Activated CD8-positive, alpha-beta memory T cell treated with anti-CD3 and anti-CD28 coated beads for 24 hours (primary cell): ENCODE measurements around the gene ATP2C2.

Experiments used
- DNase-seq: peaks from one replicate; pipeline ENCODE4 v3.0.0-alpha.2; 2020

The ATP2C2 gene

DNA sequence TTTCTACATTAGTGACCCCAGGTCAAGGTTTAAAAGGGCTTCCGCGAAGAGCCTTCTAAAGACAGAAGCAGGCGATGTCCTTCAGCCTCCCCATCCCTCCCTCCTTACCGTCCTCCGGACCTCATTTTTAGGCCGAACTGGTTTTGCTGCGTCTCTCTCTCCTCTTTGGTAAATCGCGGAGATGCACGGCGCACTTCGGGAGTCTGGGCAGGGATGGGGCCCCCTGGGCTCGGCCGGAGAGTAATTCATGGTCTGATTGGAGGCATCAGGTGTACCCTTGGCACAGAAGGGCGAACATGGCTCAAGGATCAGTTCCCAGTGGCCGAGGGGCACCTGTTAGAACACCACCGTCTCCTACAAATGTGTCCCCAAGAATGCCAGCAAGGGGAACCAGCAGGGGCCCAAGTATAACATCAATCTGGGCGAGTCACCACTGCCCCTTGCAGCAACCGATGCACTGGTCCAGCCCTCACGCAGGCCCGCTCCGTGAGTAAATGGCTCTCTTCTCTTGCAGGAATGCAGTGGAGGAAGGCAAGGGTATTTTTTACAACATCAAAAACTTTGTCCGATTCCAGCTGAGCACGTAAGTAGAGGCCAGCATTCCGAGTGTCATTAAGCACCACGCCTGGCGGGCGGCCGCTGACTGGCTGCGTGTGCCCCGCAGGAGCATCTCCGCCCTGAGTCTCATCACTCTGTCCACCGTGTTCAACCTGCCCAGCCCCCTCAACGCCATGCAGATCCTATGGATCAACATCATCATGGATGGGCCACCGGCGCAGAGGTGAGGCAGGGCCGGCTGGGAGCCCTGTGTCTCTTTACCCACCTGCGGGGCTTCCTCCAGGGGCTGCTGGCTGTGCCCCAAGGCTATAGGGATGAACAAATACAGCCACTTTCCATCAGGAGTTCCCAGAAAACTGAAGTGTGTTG is 90.5 kb downstream of the ATP2C2 start:
- peak; percentile 43 for DNase-seq

DNA sequence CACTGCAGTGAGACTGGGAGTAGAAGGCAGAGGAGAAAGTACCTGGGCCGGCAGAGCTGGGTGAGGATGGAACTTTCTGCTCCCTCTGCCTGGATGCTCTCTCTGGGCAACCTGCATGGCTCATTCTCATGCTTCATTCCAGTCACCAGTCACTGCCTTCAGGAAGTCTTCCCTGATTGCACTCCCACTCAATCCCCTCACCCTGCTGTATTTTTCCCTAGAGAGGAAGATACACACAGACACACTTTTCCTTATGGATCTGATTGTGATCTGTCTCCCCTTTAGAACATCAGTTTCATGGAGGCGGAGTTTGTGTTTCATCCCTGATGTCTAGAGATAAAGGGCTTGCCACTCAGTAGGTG is 91.2 kb downstream of the ATP2C2 start:
- DNase-seq = no peak

GRCh38 chr16:84459941-84460405 is 91.6 kb downstream of the ATP2C2 start:
- peak; percentile 13 for DNase-seq

DNA sequence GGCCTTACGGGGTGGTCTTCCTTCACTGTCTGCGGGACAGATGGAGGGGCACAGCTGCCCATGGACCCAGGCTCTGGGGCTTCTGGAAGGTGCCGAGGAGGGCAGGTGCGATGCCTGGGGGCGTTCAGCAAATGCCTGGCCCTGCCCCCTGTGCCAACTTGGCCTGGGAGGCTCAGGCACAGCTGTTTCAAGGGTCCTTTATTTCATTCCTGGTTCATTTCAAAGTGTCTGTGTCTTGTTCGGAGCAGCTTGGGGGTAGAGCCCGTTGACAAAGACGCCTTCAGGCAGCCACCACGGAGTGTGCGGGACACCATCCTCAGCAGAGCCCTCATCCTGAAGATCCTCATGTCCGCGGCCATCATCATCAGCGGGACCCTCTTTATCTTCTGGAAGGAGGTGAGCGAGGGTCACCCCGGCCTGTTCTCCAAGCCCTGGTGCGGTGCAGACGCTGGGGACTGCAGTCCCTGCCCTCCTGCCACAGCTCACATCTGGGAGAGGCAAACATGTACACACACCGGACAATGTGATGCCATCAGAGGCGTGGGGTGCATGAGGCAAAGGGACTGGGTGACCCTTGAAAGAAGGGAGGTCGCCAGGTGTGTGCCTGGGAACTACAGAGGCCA is 92.2 kb downstream of the ATP2C2 start:
- peak; percentile 40 for DNase-seq

DNA sequence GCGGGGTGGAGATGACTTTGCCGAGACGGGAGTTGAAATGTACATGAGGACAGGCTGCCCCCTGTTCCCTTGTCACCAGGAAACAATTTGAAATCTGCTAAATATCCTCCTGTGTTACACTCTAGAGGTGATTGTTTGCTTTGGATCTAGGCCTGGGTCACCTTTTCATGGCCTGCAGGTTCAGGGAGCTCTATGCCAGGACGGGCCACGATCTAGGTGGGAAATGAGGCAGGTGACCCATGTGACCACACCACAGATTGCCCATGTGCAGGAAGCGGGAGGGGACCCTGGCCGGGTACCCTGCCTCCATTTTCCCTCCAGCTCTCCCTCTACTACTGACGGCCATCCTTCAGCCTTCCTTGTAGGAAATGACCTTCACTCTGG is 92.7 kb downstream of the ATP2C2 start:
- DNase-seq = no peak

DNA sequence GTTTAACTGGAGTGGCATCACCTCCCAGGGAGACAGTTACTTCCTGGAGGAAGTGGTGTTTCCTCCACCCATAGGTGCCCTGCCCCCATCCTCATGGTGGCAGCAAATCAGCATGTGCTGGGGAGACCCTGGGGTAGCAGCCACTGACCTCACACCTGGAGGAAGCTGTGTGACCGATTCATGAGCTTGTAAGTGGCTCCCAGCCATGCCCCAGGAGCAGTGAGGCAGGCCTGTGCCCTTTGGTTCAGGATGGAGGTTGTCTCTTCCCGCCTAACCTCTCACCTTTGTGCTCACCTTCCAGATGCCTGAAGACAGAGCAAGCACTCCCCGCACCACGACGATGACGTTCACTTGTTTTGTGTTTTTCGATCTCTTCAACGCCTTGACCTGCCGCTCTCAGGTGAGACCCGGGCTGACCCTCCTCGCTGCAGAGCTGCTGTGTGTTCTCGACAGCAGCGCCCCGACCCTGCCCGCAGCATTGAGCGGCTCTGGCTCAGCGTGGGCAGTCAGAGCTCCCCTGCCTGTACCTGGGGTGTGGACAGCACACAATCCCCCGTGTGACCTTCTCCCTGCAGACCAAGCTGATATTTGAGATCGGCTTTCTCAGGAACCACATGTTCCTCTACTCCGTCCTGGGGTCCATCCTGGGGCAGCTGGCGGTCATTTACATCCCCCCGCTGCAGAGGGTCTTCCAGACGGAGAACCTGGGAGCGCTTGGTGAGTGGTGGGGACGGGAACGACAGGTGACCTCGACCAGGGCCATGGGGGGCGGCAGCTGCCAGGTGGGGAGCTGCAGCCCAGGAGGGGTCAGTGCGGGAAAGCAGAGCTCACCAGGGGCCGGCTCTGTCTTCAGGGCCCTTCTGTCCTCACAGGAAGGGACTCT is 93.3 kb downstream of the ATP2C2 start:
- DNase-seq = peak; percentile 38

DNA sequence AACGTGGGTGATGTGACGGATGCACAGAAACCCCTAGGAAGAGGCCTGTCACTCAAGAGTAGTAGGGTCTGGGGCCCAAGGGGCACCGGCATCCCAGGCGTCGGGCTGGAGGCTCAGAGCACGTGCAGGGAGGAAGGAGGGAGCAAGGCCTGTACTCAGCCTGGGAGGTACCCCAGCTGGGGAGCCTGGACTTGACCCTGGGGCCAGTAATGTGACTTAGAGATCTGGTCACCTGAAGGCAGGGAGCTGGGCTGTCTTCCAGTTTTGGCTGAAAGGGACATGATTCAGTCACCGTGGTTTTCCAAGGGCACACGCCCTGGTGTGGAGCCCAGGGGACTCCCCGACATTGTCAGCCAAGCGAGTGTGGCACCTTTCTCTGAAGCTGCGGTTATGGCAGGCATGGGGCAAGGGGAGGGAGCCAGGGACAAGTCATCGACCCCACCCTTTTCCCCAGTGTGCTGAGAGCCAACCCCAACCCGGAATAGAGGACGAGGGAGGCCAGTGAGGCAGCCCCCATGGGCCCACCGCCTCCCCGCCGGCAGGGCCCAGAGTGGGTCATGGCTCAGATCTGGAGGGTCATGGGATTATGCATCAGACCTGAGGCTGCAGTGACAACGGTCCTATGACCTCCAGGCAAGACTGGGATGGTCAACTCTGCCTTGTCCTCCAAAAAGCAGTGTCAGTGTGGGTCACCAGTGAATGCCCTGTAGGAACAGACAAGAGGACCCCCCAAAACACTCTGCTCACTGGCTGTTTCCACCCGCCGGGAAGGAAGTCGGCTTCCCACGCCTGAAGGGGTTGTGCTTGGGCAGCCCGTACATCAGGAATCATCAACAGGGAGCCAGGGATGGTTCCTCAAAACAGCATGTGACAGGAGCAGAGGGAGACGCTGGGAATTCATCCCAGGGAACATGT is 94.2 kb downstream of the ATP2C2 start:
- DNase-seq = peak; percentile 43

DNA sequence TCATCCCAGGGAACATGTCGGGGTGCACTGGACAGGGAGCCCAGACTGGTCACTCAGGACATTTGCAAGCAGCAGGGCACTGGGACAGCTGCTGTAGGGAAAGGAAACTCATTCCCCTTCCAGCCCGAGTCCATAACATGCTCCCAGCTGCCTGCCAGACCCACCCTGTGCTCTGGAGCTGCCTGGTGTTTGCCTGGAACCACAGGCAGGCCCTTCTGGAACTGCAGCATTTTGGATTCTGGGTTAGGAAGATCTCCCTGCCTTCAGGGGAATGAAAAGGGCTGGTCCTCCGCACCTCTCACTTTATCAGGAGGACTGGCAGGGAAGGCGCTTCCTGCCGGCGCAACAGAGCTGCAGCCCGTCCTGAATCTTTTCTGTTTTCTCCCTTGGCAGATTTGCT is 94.9 kb downstream of the ATP2C2 start:
- DNase-seq = no peak

GRCh38 chr16:84464116-84464515 is 95.8 kb downstream of the ATP2C2 start:
- DNase-seq = no peak

DNA sequence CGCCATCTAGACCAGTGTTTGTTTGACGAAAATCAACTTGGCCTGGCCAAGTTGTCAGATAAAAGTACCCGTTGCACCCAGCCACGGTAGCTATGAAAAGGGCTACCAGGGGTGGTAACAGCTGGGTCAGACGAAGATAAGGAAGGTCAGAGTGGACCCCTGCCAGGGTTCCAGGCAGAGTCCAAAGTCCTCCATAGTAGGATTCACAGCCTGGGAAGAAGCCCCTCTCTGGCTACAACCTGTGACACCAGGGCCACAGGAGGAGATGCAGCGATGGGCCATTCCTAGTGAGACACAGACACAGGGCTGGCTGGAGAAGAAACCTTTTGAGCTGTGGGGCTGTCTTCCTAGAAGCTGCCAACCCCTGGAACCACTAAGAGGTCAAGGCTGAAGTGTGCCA is 96.8 kb downstream of the ATP2C2 start:
- peak; percentile 32 for DNase-seq

DNA sequence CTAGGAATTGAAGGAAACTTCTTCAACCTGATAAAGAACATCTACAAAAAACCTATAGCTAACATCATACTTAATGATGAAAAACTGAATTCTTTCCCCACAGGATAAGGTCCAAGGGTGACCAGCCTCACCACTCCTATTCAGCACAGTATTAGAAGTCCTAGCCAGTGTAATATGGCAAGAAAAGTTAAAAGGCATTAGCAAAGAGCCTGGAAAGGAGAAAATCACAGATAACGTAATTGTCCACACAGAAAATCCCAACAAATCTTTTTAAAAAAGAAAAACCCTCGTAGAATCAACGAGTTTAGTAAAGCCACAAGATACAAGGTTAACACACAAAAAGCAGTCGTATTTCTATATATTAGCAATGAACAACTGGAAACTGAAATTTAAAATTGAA is 98.4 kb downstream of the ATP2C2 start:
- DNase-seq = no peak

- DNase-seq = no peak
Observed at GRCh38 chr16:84467256-84467655, 98.9 kb downstream of the ATP2C2 start.

- no peak for DNase-seq
Observed at GRCh38 chr16:84467709-84468108, 99.4 kb downstream of the ATP2C2 start.

DNA sequence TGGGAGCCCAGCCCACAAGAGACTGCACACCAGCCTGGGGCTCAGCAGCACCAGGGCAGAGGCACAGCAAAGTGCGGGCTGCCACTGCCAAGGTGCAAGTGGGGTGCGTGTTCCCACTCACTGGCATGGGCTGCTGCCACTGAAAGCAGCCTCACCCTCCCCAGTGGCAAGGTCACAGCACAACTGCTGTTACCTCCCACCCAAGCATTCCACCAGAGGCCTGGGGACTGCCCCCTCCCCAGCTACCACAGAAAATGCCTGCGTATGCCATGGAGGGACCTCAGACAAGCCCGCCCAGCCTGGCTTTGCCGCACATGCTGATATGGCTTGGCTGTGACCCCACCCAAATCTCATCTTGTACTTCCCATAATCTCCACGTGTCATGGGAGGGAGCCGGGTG is 103.0 kb downstream of the ATP2C2 start:
- DNase-seq = peak; percentile 28

GRCh38 chr16:84471966-84472365 is 103.6 kb downstream of the ATP2C2 start:
- DNase-seq = peak; percentile 30

GRCh38 chr16:84475643-84476240 is 107.4 kb downstream of the ATP2C2 start:
- DNase-seq = peak; percentile 42

DNA sequence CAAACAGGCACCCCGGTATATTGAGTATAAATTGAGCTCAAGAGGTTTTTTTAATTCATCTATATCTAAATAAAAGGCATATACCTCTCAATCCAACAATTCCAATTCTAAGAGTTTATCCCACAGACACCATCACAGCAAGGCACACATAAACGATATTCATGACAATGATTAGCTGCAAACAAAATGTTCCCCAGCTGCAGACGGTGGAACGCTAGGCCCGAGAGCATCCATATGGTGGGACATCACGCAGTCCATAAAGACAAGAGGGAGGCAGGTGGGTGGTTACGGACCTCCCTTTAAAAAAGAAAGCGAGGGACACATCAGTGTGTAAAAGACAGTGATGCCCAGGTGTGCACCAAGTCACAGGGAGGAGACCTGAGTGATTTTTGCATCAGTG is 108.1 kb downstream of the ATP2C2 start:
- no peak for DNase-seq

- no peak for DNase-seq
Observed at GRCh38 chr16:84477661-84478060, 109.3 kb downstream of the ATP2C2 start.

DNA sequence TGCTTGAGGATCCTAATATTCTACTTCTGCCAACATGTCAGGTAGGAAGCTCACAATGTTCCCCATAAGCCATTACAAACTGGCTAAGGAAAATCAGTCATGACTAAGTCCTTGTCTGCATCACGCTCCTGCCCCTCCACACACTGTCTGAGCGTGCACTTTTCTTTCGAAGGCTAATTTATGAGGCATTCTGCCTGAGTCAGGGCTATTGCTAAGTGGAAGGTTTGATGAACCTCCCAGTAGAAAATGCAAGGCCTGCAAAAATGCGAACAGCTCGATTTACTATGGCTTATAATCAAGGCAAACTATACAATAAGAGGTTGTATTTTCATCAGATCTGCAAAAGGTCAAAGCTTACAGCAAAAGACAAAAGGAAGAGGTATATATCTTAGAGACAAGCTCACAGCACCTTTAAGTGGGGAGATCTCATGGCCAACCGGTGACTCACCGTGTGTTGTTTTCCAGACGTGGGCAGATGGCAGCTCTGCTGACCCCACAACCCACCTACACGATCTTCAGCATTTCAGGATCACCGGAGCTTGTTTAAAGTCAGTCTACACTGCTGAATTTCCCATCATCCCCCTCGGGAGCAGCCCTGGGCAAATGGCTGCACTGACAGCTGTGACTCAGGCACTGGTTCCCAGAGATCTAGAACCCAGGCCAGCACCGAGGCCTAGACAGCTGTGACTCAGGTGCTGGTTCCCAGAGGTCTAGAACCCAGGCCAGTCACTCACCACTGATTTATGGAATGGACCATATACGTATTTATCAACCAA is 110.0 kb downstream of the ATP2C2 start:
- DNase-seq = no peak

GRCh38 chr16:84479716-84480450 is 111.5 kb downstream of the ATP2C2 start:
- peak; percentile 47 for DNase-seq
